Skeletal muscle tissue (tissue), 4 donors: ENCODE results near the gene TMEM169. TPM values are rescaled to one million over a fixed set of nuclear protein-coding genes. Genes with fewer than 3 reads are reported as not detected.

Experiments
- H3K27ac ChIP-seq: one replicate; pipeline ENCODE4 v1.7.0; 2013; ENCODE audit warnings: mild to moderate bottlenecking, low read depth, low read length, inconsistent platforms
- H3K27me3 ChIP-seq, 3 donors: one replicate each; pipeline ENCODE4 v1.7.0; 2013; ENCODE audit warnings: low read length in 3 of 3; ENCODE audit not compliant: control insufficient read depth in 3 of 3, insufficient read depth in 3 of 3
- H3K36me3 ChIP-seq, 3 donors: one replicate each; pipeline ENCODE4 v1.7.0; 2013; ENCODE audit warnings: low read length in 3 of 3; ENCODE audit not compliant: control insufficient read depth in 3 of 3, insufficient read depth in 3 of 3
- H3K4me1 ChIP-seq, 3 donors: one replicate each; pipeline ENCODE4 v1.7.0; 2013; ENCODE audit warnings: low read length in 3 of 3, mild to moderate bottlenecking in 3 of 3; ENCODE audit not compliant: control insufficient read depth in 3 of 3, insufficient read depth in 3 of 3
- H3K4me3 ChIP-seq, 3 donors: one replicate each; pipeline ENCODE4 v1.7.0; 2013; ENCODE audit warnings: low read length in 3 of 3
- H3K9ac ChIP-seq, 3 donors: one replicate each; pipeline ENCODE4 v1.7.0; 2013; ENCODE audit warnings: low read length in 3 of 3, mild to moderate bottlenecking in 3 of 3, moderate library complexity in 2 of 3, low read depth in 1 of 3
- H3K9me3 ChIP-seq, 3 donors: one replicate each; pipeline ENCODE4 v1.7.0; 2013; ENCODE audit warnings: low read length in 3 of 3; ENCODE audit not compliant: control insufficient read depth in 3 of 3
- total RNA-seq: library from RNA; depleted of rRNA; stranded (reverse); fragments of >200 nt; gene quantifications from one replicate; pipeline ENCODE4 v1.2.3, GENCODE V29; 2014
- donor health status: Osteomylitis.

Gene TMEM169
- total RNA-seq, 1 donor from 2014 or later = 1.6 TPM

GRCh38 chr2:216101109-216101508, 19.4 kb downstream of the TMEM169 start:
- no peak overlapping the region for H3K27ac ChIP-seq
- no peak overlapping the region for H3K4me3 ChIP-seq
- H3K4me1 ChIP-seq = no peaks in the 10 kb centered on the region
- no peaks in the 10 kb centered on the region for H3K36me3 ChIP-seq
- no peak overlapping the region for H3K9ac ChIP-seq
- peaks cover 0 to 10% (median 0%) of the 10 kb centered on the region in 3 donors for H3K27me3 ChIP-seq
- H3K9me3 ChIP-seq = no peaks in the 10 kb centered on the region

GRCh38 chr2:216103213-216103612, 21.5 kb downstream of the TMEM169 start:
- Histone ChIP-seq H3K4me1 (no peaks in the 10 kb centered on the region), H3K4me3 (no peak overlapping the region), H3K9me3 (no peaks in the 10 kb centered on the region), H3K36me3 (no peaks in the 10 kb centered on the region), H3K27ac (no peak overlapping the region), H3K9ac (no peak overlapping the region), H3K27me3 (peaks cover 0 to 10% (median 0%) of the 10 kb centered on the region in 3 donors)

- Histone ChIP-seq H3K27me3 (peaks cover 0 to 7% (median 0%) of the 10 kb centered on the region in 3 donors), H3K27ac (no peak overlapping the region), H3K4me1 (no peaks in the 10 kb centered on the region), H3K4me3 (no peak overlapping the region), H3K36me3 (no peaks in the 10 kb centered on the region), H3K9me3 (no peaks in the 10 kb centered on the region), H3K9ac (no peak overlapping the region)
These were observed 23.0 kb downstream of the TMEM169 start for GRCh38 chr2:216104691-216105090.

- Histone ChIP-seq H3K27ac (no peak overlapping the region), H3K9me3 (no peaks in the 10 kb centered on the region), H3K36me3 (peaks cover 0 to 11% (median 3%) of the 10 kb centered on the region in 3 donors), H3K4me3 (no peak overlapping the region), H3K9ac (no peak overlapping the region), H3K27me3 (peaks cover 0 to 7% (median 0%) of the 10 kb centered on the region in 3 donors), H3K4me1 (peaks cover 4 to 10% (median 8%) of the 10 kb centered on the region in 3 donors)
These were observed 25.6 kb downstream of the TMEM169 start for GRCh38 chr2:216107320-216107719.

- H3K27me3 ChIP-seq = peaks cover 0 to 7% (median 0%) of the 10 kb centered on the region in 3 donors
- no peaks in the 10 kb centered on the region for H3K9me3 ChIP-seq
- H3K9ac ChIP-seq = no peak overlapping the region
- H3K36me3 ChIP-seq = peaks cover 0 to 12% (median 3%) of the 10 kb centered on the region in 3 donors
- H3K4me1 ChIP-seq = peaks cover 4 to 10% (median 8%) of the 10 kb centered on the region in 3 donors
- H3K4me3 ChIP-seq = no peak overlapping the region
- no peak overlapping the region for H3K27ac ChIP-seq
These were observed 26.0 kb downstream of the TMEM169 start for GRCh38 chr2:216107760-216108159.

GRCh38 chr2:216108310-216108966, 26.7 kb downstream of the TMEM169 start:
- H3K27ac ChIP-seq = no peak overlapping the region
- H3K4me1 ChIP-seq = peaks cover 4 to 10% (median 8%) of the 10 kb centered on the region in 3 donors
- H3K9me3 ChIP-seq = no peaks in the 10 kb centered on the region
- H3K4me3 ChIP-seq = peak overlapping the region in 2 of 3 donors; percentile 52 to 57
- peaks cover 0 to 7% (median 0%) of the 10 kb centered on the region in 3 donors for H3K27me3 ChIP-seq
- H3K9ac ChIP-seq = peak overlapping the region; percentile 26 to 57 (median 45)
- peaks cover under 1 to 18% (median 5%) of the 10 kb centered on the region in 3 donors for H3K36me3 ChIP-seq

- H3K9me3 ChIP-seq = no peaks in the 10 kb centered on the region
- H3K4me3 ChIP-seq = peak within 1 kb of the TSS; percentile 91 to 99 (median 98)
- peaks cover 5 to 12% (median 10%) of the 10 kb centered on the region in 3 donors for H3K4me1 ChIP-seq
- peak within 1 kb of the TSS; percentile 90 for H3K27ac ChIP-seq
- H3K36me3 ChIP-seq = peaks cover 6 to 26% (median 6%) of the 10 kb centered on the region in 3 donors
- H3K9ac ChIP-seq = peak within 1 kb of the TSS; percentile 98 to 99 (median 98)
- H3K27me3 ChIP-seq = peaks cover 0 to 7% (median 0%) of the 10 kb centered on the region in 3 donors
These were observed 27.5 kb downstream of the TMEM169 start, which contains the start of gene XRCC5 for GRCh38 chr2:216108967-216109921. TSS of gene XRCC5 (plus strand) at chr2:216109348. CDS start at chr2:216109437, 89 bp downstream.

GRCh38 chr2:216109962-216110614, 28.4 kb downstream of the TMEM169 start:
- peak overlapping the region; percentile 91 to 99 (median 98) for H3K4me3 ChIP-seq
- peak overlapping the region; percentile 90 for H3K27ac ChIP-seq
- H3K9ac ChIP-seq = peak overlapping the region; percentile 98 to 99 (median 98)
- no peaks in the 10 kb centered on the region for H3K9me3 ChIP-seq
- H3K36me3 ChIP-seq = peaks cover 6 to 26% (median 6%) of the 10 kb centered on the region in 3 donors
- peaks cover 0 to 7% (median 0%) of the 10 kb centered on the region in 3 donors for H3K27me3 ChIP-seq
- peaks cover 8 to 16% (median 13%) of the 10 kb centered on the region in 3 donors for H3K4me1 ChIP-seq

- Histone ChIP-seq H3K27ac (no peak overlapping the region), H3K9ac (peak overlapping the region in 2 of 3 donors; percentile 33 to 99), H3K9me3 (no peaks in the 10 kb centered on the region), H3K36me3 (peaks cover 6 to 26% (median 6%) of the 10 kb centered on the region in 3 donors), H3K4me3 (peak overlapping the region in 2 of 3 donors; percentile 91 to 99), H3K27me3 (peaks cover 0 to 2% (median 0%) of the 10 kb centered on the region in 3 donors), H3K4me1 (peaks cover 8 to 21% (median 18%) of the 10 kb centered on the region in 3 donors)
These were observed 28.9 kb downstream of the TMEM169 start for GRCh38 chr2:216110620-216111019.
